ENCODE measurements around the gene MYO18B.

DNA sequence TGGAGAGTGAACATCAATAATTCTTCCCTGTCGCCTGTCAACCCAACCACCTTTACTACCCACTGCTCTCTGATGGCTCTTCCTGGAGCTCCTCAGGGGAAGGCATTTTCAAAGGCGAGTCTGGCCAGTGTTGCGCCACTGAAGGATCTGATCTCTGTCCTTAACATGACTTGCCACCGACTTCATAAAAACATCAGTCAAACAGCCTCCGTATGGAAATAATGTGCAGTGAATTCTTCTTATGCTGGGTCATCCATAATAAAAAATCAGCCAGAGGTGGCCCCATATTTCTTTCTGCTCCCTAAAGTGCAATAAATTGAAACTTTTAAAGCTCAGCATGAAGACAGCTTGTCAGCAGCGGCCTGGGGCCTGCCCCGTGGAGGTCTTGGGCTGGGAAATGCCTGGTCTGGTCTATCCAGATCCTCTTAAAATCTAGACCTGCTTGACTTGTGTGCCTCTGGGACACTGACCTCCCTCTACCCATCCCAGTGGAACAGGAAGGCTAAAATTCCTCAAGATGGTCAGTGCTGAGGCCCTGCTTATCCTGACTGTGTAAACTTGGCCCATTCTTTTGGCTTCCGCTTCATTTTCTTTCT, 199.5 kb downstream of the MYO18B start:
- TF ChIP-seq CTCF (IDR thresholded peaks at IDR 0.05; ENCODE audit: insufficient read depth, low read length, poor library complexity, severe bottlenecking) (no peak), EZH2phosphoT487 (conservative IDR thresholded peaks at IDR 0.05; ENCODE audit: low read length) (no peak)

Data from SU-DHL-6 (cell line).